Right lobe of liver (tissue), 6 donors: ENCODE results near the gene PGM2. TPM values are rescaled to one million over a fixed set of nuclear protein-coding genes. Genes with fewer than 3 reads are reported as not detected.
A peak's percentile ranks its signal among the peaks of the same experiment; 100 is the strongest.

Experiments
- ATAC-seq, 4 donors: fragments of 200-7000 bp; cut with Tn5 transposase; one replicate each; pipeline ENCODE4 v1.9.1; 2020; ENCODE audit warnings: mild to moderate bottlenecking in 4 of 4, moderate library complexity in 4 of 4
- DNase-seq, 3 donors: peaks; one replicate each; pipeline ENCODE4 v3.0.0-alpha.2; 2020
- H3K27ac ChIP-seq, 3 donors: fragments of 200-600 bp; one replicate each; pipeline ENCODE4 v1.8.0; 2022
- H3K27me3 ChIP-seq, 2 donors: fragments of 200-600 bp; one replicate each; pipeline ENCODE4 v1.8.0; 2022
- H3K36me3 ChIP-seq, 4 donors: fragments of 200-600 bp; sonication (generic) in 1 of 4; one replicate each; pipeline versions ENCODE4 v1.5.1 to v1.8.0; 2017 to 2022; ENCODE audit warnings: control low read depth in 1 of 4
- H3K4me1 ChIP-seq, 4 donors: fragments of 200-600 bp; sonication (generic) in 1 of 4; one replicate each; pipeline versions ENCODE4 v1.5.1 to v1.8.0; 2017 to 2022; ENCODE audit warnings: control low read depth in 1 of 4
- H3K4me3 ChIP-seq, 3 donors: fragments of 200-600 bp; one replicate each; pipeline ENCODE4 v1.8.0; 2022
- H3K9me3 ChIP-seq, 4 donors: fragments of 200-600 bp; sonication (generic) in 1 of 4; one replicate each; pipeline versions ENCODE4 v1.5.1 to v1.8.0; 2017 to 2022; ENCODE audit warnings: control low read depth in 1 of 4
- POLR2A ChIP-seq: fragments of 450-650 bp; IDR thresholded peaks from one replicate; pipeline ENCODE4 v1.6.1; 2017; ENCODE audit warnings: antibody characterized with exemption, mild to moderate bottlenecking
- WGBS: methylation state at CpG from one replicate; pipeline ENCODE4 v1.1.6; 2018; ENCODE audit warnings: low coverage, low lambda C conversion rate; ENCODE audit not compliant: insufficient coverage; ENCODE audit errors: missing lambda C conversion rate; 5-methylcytosine and 5-hydroxymethylcytosine counted together
- intact Hi-C, 2 donors: fragments of 100-400 bp; cut with DNase I; formaldehyde crosslinking; loops; one replicate each; pipeline versions ENCODE4 v1.11.2 to v1.14.1; 2022
- total RNA-seq, 6 experiments: library from RNA; depleted of rRNA in 2 of 6; stranded (reverse); fragments of >200 nt in 2 of 6; fragmentation: NEBNext Ultra II Directional in 3 of 6; extraction: Animal tissue kit (Norgen Biotek cat#: 25700) in 3 of 6; gene quantifications; one replicate each; pipeline versions ENCODE4 v1.1.0 to v1.2.4, GENCODE V29; 2016 to 2023
- TF ChIP-seq, protein P1 (sequence below), 4 donors: fragments of 200-600 bp in 3 of 4; fragments of 450-650 bp in 1 of 4; IDR thresholded peaks; one replicate each; pipeline versions ENCODE4 v1.5.1 to v1.8.0; 2016 to 2022; ENCODE audit warnings: antibody characterized with exemption in 4 of 4, mild to moderate bottlenecking in 2 of 4
- donor health status: DM: no; HTN: yes; CAD: no.
- donor health status: DM: no; HTN: no; CAD: no.
- donor health status: DM: no; HTN: no; CAD: no.
- donor health status: DM: no; HTN: yes; CAD: no.
- donor health status: DM: no; HTN: yes; CAD: no.

The PGM2 gene
- total RNA-seq, 6 experiments from 2014 or later = 5.5 to 16.3 (median 7.3) TPM

DNA sequence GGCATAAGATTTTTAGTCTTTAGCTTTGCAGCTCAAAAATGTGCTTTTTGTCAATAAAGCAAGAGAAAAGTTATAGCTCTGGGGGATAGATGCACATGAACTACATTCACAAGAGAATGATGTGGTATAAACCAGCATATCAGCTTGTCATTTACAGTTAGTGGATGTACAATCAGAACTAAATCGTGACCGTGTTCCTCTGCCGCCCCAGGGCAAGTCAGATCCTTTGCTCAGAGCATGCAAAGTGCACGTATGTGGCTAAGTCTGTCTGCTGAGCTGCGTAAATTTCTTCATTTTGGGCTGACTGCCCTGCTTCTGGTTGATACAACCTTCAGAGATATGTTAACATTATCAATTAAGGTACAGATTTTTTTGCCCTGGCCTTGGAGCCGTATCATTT lies 9.3 kb downstream of the PGM2 start:
- WGBS = 71% methylated on average over 6 of the region's 6 CpGs
- H3K36me3 ChIP-seq = peaks cover 0 to 44% (median under 1%) of the 10 kb centered on the region in 4 donors

DNA sequence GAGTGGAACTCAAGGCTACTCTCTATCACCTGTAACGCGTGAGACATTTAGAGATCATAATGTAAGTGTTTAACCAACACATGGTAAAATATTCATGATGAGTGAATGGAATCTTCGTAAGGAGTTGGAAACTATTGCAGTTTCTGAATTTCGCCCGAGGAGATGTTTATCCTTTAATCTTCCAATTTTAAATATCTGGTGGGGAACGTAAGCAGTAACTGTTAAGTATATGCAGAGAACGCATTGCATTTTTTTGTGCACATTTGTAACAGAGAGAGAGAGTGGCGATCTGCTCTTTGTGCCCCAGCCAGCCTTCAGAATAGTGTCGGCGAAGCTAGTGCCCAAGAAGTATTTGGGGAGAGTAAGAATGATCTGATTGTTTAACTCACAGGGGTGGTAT lies 9.8 kb downstream of the PGM2 start:
- ATAC-seq = no peak
- Histone ChIP-seq H3K4me1 (no peaks in the 10 kb centered on the region), H3K4me3 (no peak overlapping the region), H3K9me3 (no peaks in the 10 kb centered on the region), H3K27ac (no peak overlapping the region), H3K36me3 (peaks cover 0 to 42% (median 0%) of the 10 kb centered on the region in 4 donors), H3K27me3 (no peaks in the 10 kb centered on the region)
- no peak for TF ChIP-seq POLR2A
- TF ChIP-seq, protein P1, sequence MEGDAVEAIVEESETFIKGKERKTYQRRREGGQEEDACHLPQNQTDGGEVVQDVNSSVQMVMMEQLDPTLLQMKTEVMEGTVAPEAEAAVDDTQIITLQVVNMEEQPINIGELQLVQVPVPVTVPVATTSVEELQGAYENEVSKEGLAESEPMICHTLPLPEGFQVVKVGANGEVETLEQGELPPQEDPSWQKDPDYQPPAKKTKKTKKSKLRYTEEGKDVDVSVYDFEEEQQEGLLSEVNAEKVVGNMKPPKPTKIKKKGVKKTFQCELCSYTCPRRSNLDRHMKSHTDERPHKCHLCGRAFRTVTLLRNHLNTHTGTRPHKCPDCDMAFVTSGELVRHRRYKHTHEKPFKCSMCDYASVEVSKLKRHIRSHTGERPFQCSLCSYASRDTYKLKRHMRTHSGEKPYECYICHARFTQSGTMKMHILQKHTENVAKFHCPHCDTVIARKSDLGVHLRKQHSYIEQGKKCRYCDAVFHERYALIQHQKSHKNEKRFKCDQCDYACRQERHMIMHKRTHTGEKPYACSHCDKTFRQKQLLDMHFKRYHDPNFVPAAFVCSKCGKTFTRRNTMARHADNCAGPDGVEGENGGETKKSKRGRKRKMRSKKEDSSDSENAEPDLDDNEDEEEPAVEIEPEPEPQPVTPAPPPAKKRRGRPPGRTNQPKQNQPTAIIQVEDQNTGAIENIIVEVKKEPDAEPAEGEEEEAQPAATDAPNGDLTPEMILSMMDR (IDR thresholded peaks at IDR 0.05) = no peak
- DNase-seq = no peak
- WGBS = 88% methylated on average over 10 of the region's 10 CpGs
- intact Hi-C loops = no loop called here

More for the DNA sequence above, 9.3 kb downstream of the PGM2 start:
- Histone ChIP-seq H3K9me3 (no peaks in the 10 kb centered on the region), H3K27ac (no peak overlapping the region), H3K4me1 (no peaks in the 10 kb centered on the region), H3K27me3 (no peaks in the 10 kb centered on the region), H3K4me3 (no peak overlapping the region)
- TF ChIP-seq, protein P1 (IDR thresholded peaks at IDR 0.05) = no peak
- TF ChIP-seq POLR2A = no peak
- no peak for ATAC-seq
- DNase-seq = no peak
- intact Hi-C loops = no loop called here

- intact Hi-C loops = no loop called here
- Histone ChIP-seq H3K36me3 (peaks cover 0 to 42% (median 0%) of the 10 kb centered on the region in 4 donors), H3K27ac (no peak overlapping the region), H3K4me1 (no peaks in the 10 kb centered on the region), H3K27me3 (no peaks in the 10 kb centered on the region), H3K4me3 (no peak overlapping the region), H3K9me3 (no peaks in the 10 kb centered on the region)
- 60% methylated on average over 2 of the region's 4 CpGs for WGBS
- DNase-seq (no peak), ATAC-seq (peak in 2 of 4 donors; percentile 26 to 33)
- TF ChIP-seq, protein P1 (IDR thresholded peaks at IDR 0.05) = no peak
- TF ChIP-seq POLR2A = no peak
Measured at GRCh38 chr4:37836838-37837440, 10.5 kb downstream of the PGM2 start.

- Histone ChIP-seq H3K4me3 (no peak overlapping the region), H3K9me3 (no peaks in the 10 kb centered on the region), H3K27me3 (no peaks in the 10 kb centered on the region), H3K36me3 (peaks cover 0 to 42% (median 0%) of the 10 kb centered on the region in 4 donors), H3K4me1 (no peaks in the 10 kb centered on the region), H3K27ac (no peak overlapping the region)
- no peak for DNase-seq
- TF ChIP-seq POLR2A = no peak
- TF ChIP-seq, protein P1 (IDR thresholded peaks at IDR 0.05) = no peak
- peak in 3 of 4 donors; percentile 31 to 39 (median 35) for ATAC-seq
- WGBS = 43% methylated on average over 2 of the region's 2 CpGs
- intact Hi-C loops = no loop called here
Measured at GRCh38 chr4:37837446-37837845, 11.0 kb downstream of the PGM2 start.
